Fibroblast of skin of right quadriceps (primary cell): ENCODE data around the gene CYSRT1.

Source experiments
- DNase-seq: peaks from one replicate; pipeline ENCODE4 v3.0.0-alpha.2; 2013

Gene CYSRT1

GRCh38 chr9:137227054-137227852, 2.3 kb downstream of the CYSRT1 start, which contains the start of gene RNF224:
Gene RNF224, plus strand, starts transcription at chr9:137227502. Its CDS starts 834 bp downstream, at chr9:137228336.
- peak; percentile 57 for DNase-seq

GRCh38 chr9:137227853-137228505, 3.0 kb downstream of the CYSRT1 start:
- DNase-seq: no peak

- DNase-seq: no peak
Measured at GRCh38 chr9:137228506-137228967, 3.6 kb downstream of the CYSRT1 start.

- no peak for DNase-seq
Measured at GRCh38 chr9:137228968-137229896, 4.3 kb downstream of the CYSRT1 start.

- no peak for DNase-seq
Measured at GRCh38 chr9:137229903-137230704, 5.1 kb downstream of the CYSRT1 start.

GRCh38 chr9:137230705-137231371, 5.9 kb downstream of the CYSRT1 start, which contains the start of gene SLC34A3:
Gene SLC34A3, plus strand, starts transcription at chr9:137230901. Its CDS starts 802 bp downstream, at chr9:137231703.
- DNase-seq: no peak

- DNase-seq: no peak
Measured at GRCh38 chr9:137231372-137232039, 6.5 kb downstream of the CYSRT1 start.

GRCh38 chr9:137232101-137232500, 7.1 kb downstream of the CYSRT1 start:
- no peak for DNase-seq

- no peak for DNase-seq
Measured at GRCh38 chr9:137232510-137232909, 7.5 kb downstream of the CYSRT1 start.

- no peak for DNase-seq
Measured at GRCh38 chr9:137233143-137233980, 8.4 kb downstream of the CYSRT1 start.

- DNase-seq: no peak
Measured at GRCh38 chr9:137234055-137234697, 9.2 kb downstream of the CYSRT1 start.

- no peak for DNase-seq
Measured at GRCh38 chr9:137234758-137235423, 9.9 kb downstream of the CYSRT1 start.

- no peak for DNase-seq
Measured at GRCh38 chr9:137235424-137236237, 10.7 kb downstream of the CYSRT1 start.

GRCh38 chr9:137236238-137236935, 11.4 kb downstream of the CYSRT1 start:
- DNase-seq: peak; percentile 76

- no peak for DNase-seq
Measured at GRCh38 chr9:137236936-137237421, 12.0 kb downstream of the CYSRT1 start.

- no peak for DNase-seq
Measured at GRCh38 chr9:137237759-137238726, 13.1 kb downstream of the CYSRT1 start.
